ENCODE data around the gene HOXD13.

The HOXD13 gene

GRCh38 chr2:176092270-176093144 lies at the start of gene HOXD13:
TSS of gene HOXD13 (plus strand) at chr2:176092721. CDS start at chr2:176092891, 170 bp downstream.
- in situ Hi-C loops (cut with HindIII; ENCODE audit: low pct_ligation_motif_present, low pct_unique_long_range_greater_than_20kb, low sequenced_read_pairs) = no loop called here
- no peak for DNase-seq

DNA sequence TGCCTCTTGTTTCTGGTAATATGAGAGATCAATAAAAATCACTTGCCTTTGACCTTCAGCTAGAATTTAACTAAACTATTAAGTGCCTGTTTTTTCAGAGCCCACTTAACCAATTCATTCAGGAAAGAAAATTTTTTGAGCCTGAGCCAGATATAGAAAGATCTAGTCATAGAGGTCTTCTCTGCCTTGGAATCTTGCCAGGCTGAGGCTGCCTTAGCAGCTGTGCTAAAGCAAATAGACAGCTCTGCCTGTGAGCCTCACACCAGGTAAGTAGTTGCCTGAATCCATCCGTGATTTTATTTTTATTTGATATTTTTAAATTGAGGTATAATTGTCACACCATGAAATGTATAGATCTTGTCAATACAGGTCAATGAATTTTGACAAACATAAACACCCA lies 36.1 kb upstream of the HOXD13 start:
- in situ Hi-C loops (cut with HindIII; ENCODE audit: low pct_ligation_motif_present, low pct_unique_long_range_greater_than_20kb, low sequenced_read_pairs) = no loop called here
- DNase-seq = no peak

DNA sequence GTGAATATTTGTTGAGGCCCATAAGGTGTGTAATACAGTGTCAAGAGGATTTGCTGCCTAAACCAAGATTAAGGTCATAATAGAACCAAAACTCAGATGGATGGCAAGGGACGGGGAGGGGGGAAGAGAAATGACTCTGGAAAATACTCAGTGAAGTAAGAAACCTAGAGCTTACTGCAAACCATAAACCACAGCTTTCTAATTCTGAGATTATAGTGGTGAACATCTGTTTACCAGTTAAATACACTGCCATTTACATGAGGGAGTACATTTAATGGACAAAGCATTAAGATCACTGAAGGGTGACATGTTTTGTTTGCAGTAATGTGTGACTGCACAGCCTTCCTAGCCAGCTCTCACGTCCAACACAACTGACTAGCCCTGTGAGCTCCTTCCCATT lies 28.6 kb upstream of the HOXD13 start:
- in situ Hi-C loops (cut with HindIII; ENCODE audit: low pct_ligation_motif_present, low pct_unique_long_range_greater_than_20kb, low sequenced_read_pairs) = no loop called here
- no peak for DNase-seq

GRCh38 chr2:176066645-176067588 lies 25.6 kb upstream of the HOXD13 start:
- DNase-seq = no peak
- in situ Hi-C loops (cut with HindIII; ENCODE audit: low pct_ligation_motif_present, low pct_unique_long_range_greater_than_20kb, low sequenced_read_pairs) = no loop called here

GRCh38 chr2:176067589-176068418 lies 24.7 kb upstream of the HOXD13 start:
- DNase-seq = no peak
- in situ Hi-C loops (cut with HindIII; ENCODE audit: low pct_ligation_motif_present, low pct_unique_long_range_greater_than_20kb, low sequenced_read_pairs) = no loop called here

GRCh38 chr2:176068419-176068832 lies 24.1 kb upstream of the HOXD13 start:
- in situ Hi-C loops (cut with HindIII; ENCODE audit: low pct_ligation_motif_present, low pct_unique_long_range_greater_than_20kb, low sequenced_read_pairs) = no loop called here
- DNase-seq = no peak

- in situ Hi-C loops (cut with HindIII; ENCODE audit: low pct_ligation_motif_present, low pct_unique_long_range_greater_than_20kb, low sequenced_read_pairs) = no loop called here
- no peak for DNase-seq
Measured at GRCh38 chr2:176071330-176072291, 20.9 kb upstream of the HOXD13 start.

GRCh38 chr2:176072292-176072669 lies 20.2 kb upstream of the HOXD13 start:
- in situ Hi-C loops (cut with HindIII; ENCODE audit: low pct_ligation_motif_present, low pct_unique_long_range_greater_than_20kb, low sequenced_read_pairs) = no loop called here
- no peak for DNase-seq

GRCh38 chr2:176072951-176073904 lies 19.3 kb upstream of the HOXD13 start:
- no peak for DNase-seq
- in situ Hi-C loops (cut with HindIII; ENCODE audit: low pct_ligation_motif_present, low pct_unique_long_range_greater_than_20kb, low sequenced_read_pairs) = no loop called here

DNA sequence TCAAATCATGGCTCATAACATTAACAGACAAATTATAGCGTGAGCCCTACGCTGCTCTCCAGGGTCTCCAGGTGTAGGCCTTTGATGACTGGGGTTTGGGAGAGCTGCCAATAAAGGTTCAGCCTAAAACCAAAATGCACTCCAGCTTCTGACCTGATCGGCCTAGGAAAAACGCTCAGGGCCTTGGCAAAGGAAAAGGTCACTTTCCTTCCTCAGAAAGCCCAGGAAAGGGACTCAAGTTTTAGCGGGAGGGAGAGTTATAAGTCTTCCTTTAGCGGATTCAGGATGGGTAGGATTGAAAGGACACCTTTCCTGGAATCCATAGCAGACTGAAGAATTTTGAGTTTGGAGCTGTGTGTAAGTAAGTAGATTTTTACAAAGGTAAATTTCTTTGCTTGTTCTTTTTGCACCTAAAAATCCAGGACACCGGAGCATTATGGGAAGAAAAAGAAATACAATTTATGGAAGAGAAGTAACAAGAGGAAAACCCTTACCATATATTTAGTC lies 17.5 kb upstream of the HOXD13 start:
- no peak for DNase-seq
- in situ Hi-C loops (cut with HindIII; ENCODE audit: low pct_ligation_motif_present, low pct_unique_long_range_greater_than_20kb, low sequenced_read_pairs) = no loop called here

DNA sequence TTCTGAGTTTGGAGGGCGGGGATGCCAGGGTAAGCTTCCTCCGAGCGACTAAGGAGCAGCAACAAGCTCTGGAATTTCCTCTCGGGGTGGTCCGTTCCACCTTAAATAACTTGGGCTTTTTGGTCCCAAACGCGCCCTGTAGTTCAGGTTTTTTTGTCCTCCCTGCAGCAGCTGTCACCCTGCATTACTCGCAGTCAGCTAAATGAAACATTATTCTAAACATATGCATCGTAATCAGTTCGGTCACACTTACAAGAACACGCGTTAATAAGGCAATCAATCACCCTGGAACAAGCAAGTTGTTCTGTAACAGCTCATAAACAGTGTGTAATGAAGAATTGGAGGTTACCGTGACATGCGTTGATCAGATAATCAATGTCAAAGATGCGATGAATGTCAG lies 17.0 kb upstream of the HOXD13 start:
- no peak for DNase-seq
- in situ Hi-C loops (cut with HindIII; ENCODE audit: low pct_ligation_motif_present, low pct_unique_long_range_greater_than_20kb, low sequenced_read_pairs) = no loop called here

DNA sequence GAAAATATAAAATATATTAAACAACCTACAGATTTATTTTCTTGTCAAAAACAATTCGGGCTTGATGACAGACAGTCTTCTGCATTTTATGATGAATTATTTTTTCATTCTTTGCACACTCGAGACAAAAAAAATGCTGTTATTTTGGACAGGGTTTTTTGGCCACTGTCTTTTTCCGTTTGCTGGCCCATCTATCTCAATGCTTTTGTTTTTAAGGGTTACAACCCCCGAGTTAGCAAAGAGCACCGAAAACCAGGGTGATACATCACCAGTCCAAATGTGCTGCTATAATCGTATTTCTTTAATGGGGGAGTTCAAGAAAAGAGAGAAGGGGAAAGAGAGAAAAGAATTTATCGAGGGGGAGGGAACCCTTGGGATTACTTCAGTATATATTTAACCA lies 16.5 kb upstream of the HOXD13 start:
- in situ Hi-C loops (cut with HindIII; ENCODE audit: low pct_ligation_motif_present, low pct_unique_long_range_greater_than_20kb, low sequenced_read_pairs) = no loop called here
- DNase-seq = no peak

DNA sequence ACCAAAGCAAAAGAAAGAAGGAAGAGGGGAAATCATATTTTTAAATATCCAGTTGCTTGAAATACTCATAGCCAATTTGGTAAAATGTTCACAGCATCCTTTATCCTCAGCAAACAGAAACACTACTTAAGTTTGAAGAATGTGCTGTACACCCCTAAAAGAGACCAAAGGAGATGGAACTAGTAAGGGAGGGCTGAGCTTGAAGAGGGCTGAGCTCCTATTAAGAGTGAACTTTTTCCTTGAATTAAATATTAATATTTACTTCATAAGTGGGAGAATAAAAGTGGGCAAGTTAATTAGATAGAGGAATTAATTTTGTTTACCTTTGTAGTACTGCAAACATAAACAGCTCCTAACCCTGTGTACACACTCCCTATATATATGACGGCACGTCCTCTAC lies 15.7 kb upstream of the HOXD13 start:
- in situ Hi-C loops (cut with HindIII; ENCODE audit: low pct_ligation_motif_present, low pct_unique_long_range_greater_than_20kb, low sequenced_read_pairs) = no loop called here
- no peak for DNase-seq

GRCh38 chr2:176078541-176079284 lies 13.8 kb upstream of the HOXD13 start:
- DNase-seq = no peak
- in situ Hi-C loops (cut with HindIII; ENCODE audit: low pct_ligation_motif_present, low pct_unique_long_range_greater_than_20kb, low sequenced_read_pairs) = no loop called here

DNA sequence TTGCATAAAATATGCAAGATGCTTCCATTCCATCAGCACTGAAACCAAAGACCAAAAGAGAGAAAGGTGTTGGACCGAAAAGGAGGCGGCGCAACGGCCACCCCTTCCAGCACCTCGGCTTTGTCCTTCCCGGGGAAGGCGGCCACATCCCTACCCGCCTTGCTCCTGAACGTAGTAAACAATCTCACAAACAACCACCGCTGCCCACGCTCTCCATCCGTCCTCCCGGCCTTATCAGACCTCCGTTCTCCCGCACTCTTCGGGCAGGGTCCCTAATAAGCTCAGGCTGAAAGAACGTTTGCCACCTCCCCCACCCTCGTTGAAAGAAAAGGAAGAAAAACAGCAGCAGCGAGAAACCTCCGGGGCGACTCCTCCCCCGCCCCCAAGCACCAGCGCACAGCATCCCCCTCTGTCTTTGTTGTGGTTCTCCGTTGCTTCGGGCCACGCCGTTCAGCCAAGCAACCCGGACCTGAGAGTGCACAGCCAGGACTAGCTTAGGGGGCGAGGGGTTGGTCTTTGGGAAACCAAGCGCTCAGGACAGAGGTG lies 13.2 kb upstream of the HOXD13 start:
- in situ Hi-C loops (cut with HindIII; ENCODE audit: low pct_ligation_motif_present, low pct_unique_long_range_greater_than_20kb, low sequenced_read_pairs) = no loop called here
- DNase-seq = no peak
